IMR-90 (cell line): ENCODE data around the gene DGKH. TPM values are rescaled to one million over a fixed set of nuclear protein-coding genes. Genes with fewer than 3 reads are reported as not detected.

Experiments
- ATAC-seq: fragments of 200-7000 bp; cut with Tn5 transposase; 2 replicates; pipeline ENCODE4 v1.9.1; 2020; ENCODE audit warnings: low read depth, mild to moderate bottlenecking, moderate library complexity
- BruUV-seq: library from RNA; stranded (reverse); fragments of 400-500 nt; replicated peaks from 2 replicates; lab custom pipeline; 2021; lab: Mats Ljungman, UMichigan
- CTCF ChIA-PET: fragments of 300-600 bp; formaldehyde crosslinking; extraction: SDS; loops from one replicate; lab custom pipeline; 2021; ENCODE audit warnings: antibody characterized with exemption; lab: Yijun Ruan, JAX
- POLR2A ChIA-PET: fragments of 300-600 bp; sonication (Branson Sonifier 250); formaldehyde crosslinking; loops from one replicate; lab custom pipeline; 2022; ENCODE audit warnings: antibody characterized with exemption; ENCODE audit not compliant: unreplicated experiment; lab: Charles Lee
- DNase-seq: peaks from one replicate; pipeline ENCODE4 v3.0.0; 2013
- H2AFZ ChIP-seq: replicated peaks from 2 replicates; pipeline ENCODE3; 2013; ENCODE audit warnings: low read length, mild to moderate bottlenecking; ENCODE audit not compliant: poor library complexity
- H2AK5ac ChIP-seq: 2 replicates; pipeline ENCODE4 v1.6.1; 2013; ENCODE audit warnings: low read depth, low read length, inconsistent platforms
- H2AK9ac ChIP-seq: replicated peaks from 2 replicates; pipeline ENCODE3; 2013; ENCODE audit warnings: mild to moderate bottlenecking, low read depth, low read length, moderate library complexity; ENCODE audit not compliant: poor library complexity
- H2BK120ac ChIP-seq: 2 replicates; pipeline ENCODE4 v1.6.1; 2013; ENCODE audit warnings: low read depth, low read length, inconsistent platforms
- H2BK15ac ChIP-seq: 3 replicates; pipeline ENCODE4 v1.6.1; 2013; ENCODE audit warnings: low read depth, low read length, inconsistent platforms
- H2BK20ac ChIP-seq: 2 replicates; pipeline ENCODE4 v1.6.1; 2013; ENCODE audit warnings: low read depth, mild to moderate bottlenecking, inconsistent platforms, low read length, moderate library complexity
- H2BK5ac ChIP-seq: 2 replicates; pipeline ENCODE4 v1.6.1; 2013; ENCODE audit warnings: mild to moderate bottlenecking, low read depth, low read length, inconsistent platforms; ENCODE audit not compliant: poor library complexity, severe bottlenecking
- H3K14ac ChIP-seq: replicated peaks from 2 replicates; pipeline ENCODE4 v1.6.1; 2013; ENCODE audit warnings: low read depth, low read length, inconsistent platforms
- H3K18ac ChIP-seq: 2 replicates; pipeline ENCODE4 v1.6.1; 2013; ENCODE audit warnings: low read depth, low read length, control low read depth
- H3K23ac ChIP-seq: 2 replicates; pipeline ENCODE4 v1.6.1; 2013; ENCODE audit warnings: low read depth, low read length, inconsistent platforms
- H3K27ac ChIP-seq: 2 replicates; pipeline ENCODE4 v1.5.1; 2013; ENCODE audit warnings: mild to moderate bottlenecking, control low read depth, low read length; ENCODE audit not compliant: insufficient read depth
- H3K27me3 ChIP-seq: 2 replicates; pipeline ENCODE4 v1.6.1; 2013; ENCODE audit warnings: low read length; ENCODE audit not compliant: control insufficient read depth, insufficient read depth
- H3K36me3 ChIP-seq: 2 replicates; pipeline ENCODE4 v1.6.1; 2013; ENCODE audit warnings: low read length, mixed read lengths; ENCODE audit not compliant: control insufficient read depth, insufficient read depth
- H3K4ac ChIP-seq: 2 replicates; pipeline ENCODE4 v1.6.1; 2013; ENCODE audit warnings: low read depth, low read length, inconsistent platforms
- H3K4me1 ChIP-seq: 2 replicates; pipeline ENCODE4 v1.6.1; 2013; ENCODE audit warnings: low read length, mixed read lengths; ENCODE audit not compliant: control insufficient read depth, insufficient read depth
- H3K4me2 ChIP-seq: 2 replicates; pipeline ENCODE4 v1.6.1; 2013; ENCODE audit warnings: low read depth, mild to moderate bottlenecking, control low read depth, low read length, moderate library complexity
- H3K4me3 ChIP-seq: 2 replicates; pipeline ENCODE4 v1.5.1; 2013; ENCODE audit warnings: low read depth, mild to moderate bottlenecking, control low read depth, low read length, moderate library complexity; ENCODE audit not compliant: insufficient read depth
- H3K56ac ChIP-seq: 2 replicates; pipeline ENCODE4 v1.6.1; 2013; ENCODE audit warnings: low read length, inconsistent platforms; ENCODE audit not compliant: insufficient read depth; ENCODE audit errors: extremely low read depth
- H3K79me1 ChIP-seq, 2 experiments: 2 replicates each; pipeline ENCODE4 v1.6.1; 2013; ENCODE audit warnings: low read length in 2 of 2, inconsistent platforms in 1 of 2, low read depth in 1 of 2
- H3K9ac ChIP-seq: 2 replicates; pipeline ENCODE4 v1.6.1; 2013; ENCODE audit warnings: low read depth, low read length, control low read depth
- H3K9me1 ChIP-seq: 2 replicates; pipeline ENCODE4 v1.6.1; 2013; ENCODE audit warnings: low read length, inconsistent platforms; ENCODE audit not compliant: insufficient read depth
- H3K9me3 ChIP-seq: 2 replicates; pipeline ENCODE4 v1.6.1; 2013; ENCODE audit warnings: low read length; ENCODE audit not compliant: control insufficient read depth, insufficient read depth
- H4K20me1 ChIP-seq: 2 replicates; pipeline ENCODE4 v1.6.1; 2013; ENCODE audit warnings: low read length, inconsistent platforms; ENCODE audit not compliant: insufficient read depth
- H4K5ac ChIP-seq: 2 replicates; pipeline ENCODE4 v1.6.1; 2013; ENCODE audit warnings: mild to moderate bottlenecking, low read depth, low read length, control low read depth
- H4K8ac ChIP-seq, 2 experiments: 2 replicates each; pipeline ENCODE4 v1.6.1; 2013; ENCODE audit warnings: low read depth in 2 of 2, low read length in 2 of 2, control low read depth in 1 of 2, inconsistent platforms in 1 of 2
- H4K91ac ChIP-seq: 2 replicates; pipeline ENCODE4 v1.6.1; 2013; ENCODE audit warnings: low read depth, low read length, inconsistent platforms; ENCODE audit not compliant: insufficient read depth
- BHLHE40 ChIP-seq: fragments of 150-350 bp; IDR thresholded peaks from 2 replicates; pipeline ENCODE4 v1.6.1; 2016; ENCODE audit warnings: mild to moderate bottlenecking, low read depth, low read length
- CEBPB ChIP-seq: IDR thresholded peaks from 2 replicates; pipeline ENCODE4 v1.6.1; 2012; ENCODE audit warnings: low read depth, low read length, improper control_type of control experiment
- CHD1 ChIP-seq: IDR thresholded peaks from 2 replicates; pipeline ENCODE4 v1.6.1; 2012; ENCODE audit warnings: low read depth, low read length, improper control_type of control experiment
- FOS ChIP-seq: fragments of 150-350 bp; IDR thresholded peaks from 2 replicates; pipeline ENCODE4 v1.6.1; 2016; ENCODE audit warnings: low read depth, low read length
- MAFK ChIP-seq: IDR thresholded peaks from 2 replicates; pipeline ENCODE4 v1.6.1; 2012; ENCODE audit warnings: low read depth, low read length, improper control_type of control experiment
- MAZ ChIP-seq: IDR thresholded peaks from 2 replicates; pipeline ENCODE4 v1.6.1; 2012; ENCODE audit warnings: low read depth, mild to moderate bottlenecking, low read length, improper control_type of control experiment, moderate library complexity, borderline replicate concordance
- MXI1 ChIP-seq: IDR thresholded peaks from 2 replicates; pipeline ENCODE4 v1.6.1; 2012; ENCODE audit warnings: low read depth, mild to moderate bottlenecking, low read length, moderate library complexity, borderline replicate concordance
- NFE2L2 ChIP-seq: fragments of 150-350 bp; IDR thresholded peaks from 2 replicates; pipeline ENCODE4 v1.6.1; 2016; ENCODE audit warnings: low read depth, mild to moderate bottlenecking, low read length
- POLR2A ChIP-seq: IDR thresholded peaks from 2 replicates; pipeline ENCODE4 v1.6.1; 2012; ENCODE audit warnings: mild to moderate bottlenecking, low read depth, low read length
- RAD21 ChIP-seq: IDR thresholded peaks from 2 replicates; pipeline ENCODE4 v1.6.1; 2012; ENCODE audit warnings: low read length, improper control_type of control experiment
- RCOR1 ChIP-seq: IDR thresholded peaks from 2 replicates; pipeline ENCODE4 v1.6.1; 2012; ENCODE audit warnings: mild to moderate bottlenecking, low read length, improper control_type of control experiment; ENCODE audit not compliant: insufficient replicate concordance
- RFX5 ChIP-seq: IDR thresholded peaks from 2 replicates; pipeline ENCODE4 v1.8.0; 2012; ENCODE audit warnings: low read depth, mild to moderate bottlenecking, low read length, moderate library complexity
- SMC3 ChIP-seq: fragments of 150-350 bp; IDR thresholded peaks from 2 replicates; pipeline ENCODE4 v1.6.1; 2016; ENCODE audit warnings: low read depth, mild to moderate bottlenecking, antibody characterized with exemption, low read length, moderate library complexity
- WGBS, 2 experiments: methylation state at CpG; one replicate each; pipeline versions ENCODE4 v1.1.5 to v1.1.7; 2013; ENCODE audit warnings: missing lambda C conversion rate in 2 of 2; ENCODE audit not compliant: insufficient read length in 1 of 2; ENCODE audit errors: extremely low coverage in 2 of 2; 5-methylcytosine and 5-hydroxymethylcytosine counted together
- dilution Hi-C: fragments of 300-500 bp; cut with HindIII; formaldehyde crosslinking; loops from one replicate; pipeline ENCODE4 v1.14.3; 2018; ENCODE audit warnings: low sequenced_read_pairs; ENCODE audit not compliant: unreplicated experiment
- in situ Hi-C: fragments of 300-500 bp; cut with MboI; formaldehyde crosslinking; loops from 3 replicates; pipeline ENCODE4 v1.14.3; 2019; ENCODE audit warnings: low sequenced_read_pairs, inconsistent platforms, mixed read lengths
- intact Hi-C: fragments of 100-400 bp; cut with micrococcal nuclease; formaldehyde crosslinking; loops from 2 replicates; pipeline ENCODE4 v1.10.0; 2022
- polyA plus RNA-seq, 3 experiments: library from polyadenylated mRNA; depleted of rRNA; stranded (reverse); fragments of >200 nt; gene quantifications; 2 replicates each; pipeline ENCODE4 v1.2.3, GENCODE V29; 2012; ENCODE audit warnings: low replicate concordance in 1 of 3
- total RNA-seq: library from RNA; depleted of rRNA; stranded (reverse); fragments of >200 nt; gene quantifications from 2 replicates; pipeline ENCODE4 v1.2.3, GENCODE V29; 2012
- TF ChIP-seq, protein P1 (sequence below): fragments of 150-350 bp; IDR thresholded peaks from 2 replicates; pipeline ENCODE4 v1.6.1; 2017; ENCODE audit warnings: mild to moderate bottlenecking, antibody characterized with exemption, low read length, low read depth
- TF ChIP-seq, protein P2 (sequence below): fragments of 150-350 bp; IDR thresholded peaks from 2 replicates; pipeline ENCODE4 v1.6.1; 2016; ENCODE audit warnings: low read depth, mild to moderate bottlenecking, low read length, moderate library complexity, borderline replicate concordance
- TF ChIP-seq, protein P3 (sequence below): conservative IDR thresholded peaks from 2 replicates; pipeline ENCODE4 v1.5.1; 2012; ENCODE audit warnings: mild to moderate bottlenecking, low read depth, low read length, improper control_type of control experiment

DGKH gene
- total and polyA plus RNA-seq, 2 of the 4 experiments (the other 2 are of a cell fraction): 2.0 to 13.4 TPM

DNA sequence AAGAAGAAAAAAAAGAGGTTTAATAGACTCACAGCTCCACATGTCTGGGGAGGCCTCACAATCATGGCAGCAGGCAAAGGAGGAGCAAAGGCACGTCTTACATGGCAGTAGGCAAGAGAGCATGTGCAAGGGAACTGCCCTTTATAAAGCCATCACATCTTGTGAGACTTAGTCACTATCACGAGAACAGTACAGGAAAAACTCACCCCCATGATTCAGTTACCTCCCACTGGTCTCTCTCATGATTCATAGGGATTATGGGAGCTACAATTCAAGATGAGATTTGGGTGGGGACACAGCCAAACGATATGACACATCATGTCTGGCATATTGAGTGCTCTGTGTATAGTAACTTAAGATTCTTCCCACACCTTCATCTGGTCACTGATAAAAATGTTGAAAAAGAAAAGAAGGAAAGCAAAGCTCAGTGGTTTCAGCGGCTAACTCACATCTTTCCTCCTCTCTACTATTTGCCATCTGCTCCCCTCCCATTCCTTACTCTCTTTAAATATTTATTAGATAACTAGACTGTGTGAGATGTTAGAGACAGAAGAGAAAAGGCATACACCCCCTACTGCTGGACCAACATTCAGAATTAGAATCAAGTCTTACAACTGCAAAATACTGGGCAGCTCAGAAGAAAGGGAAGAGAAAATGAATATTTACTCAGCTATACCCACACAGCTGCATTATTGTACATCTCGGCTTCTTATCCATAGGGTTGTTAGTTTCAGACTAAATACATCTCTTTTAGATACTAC lies 163.4 kb downstream of the DGKH start:
- Histone ChIP-seq H2BK15ac (no peak overlapping the region), H3K9me3 (no peaks in the 10 kb centered on the region), H3K9ac (no peak overlapping the region), H3K14ac (no peak overlapping the region), H2AK9ac (no peak overlapping the region), H2BK120ac (no peak overlapping the region), H4K91ac (no peak overlapping the region), H3K4ac (no peak overlapping the region), H3K4me2 (no peak overlapping the region), H2AK5ac (no peak overlapping the region; the same call in 1 of the 2 replicates), H4K8ac (no peak overlapping the region), H4K20me1 (no peaks in the 10 kb centered on the region), H3K27me3 (no peaks in the 10 kb centered on the region), H3K4me1 (no peaks in the 10 kb centered on the region), H3K36me3 (peaks cover 14% of the 10 kb centered on the region), H3K9me1 (no peaks in the 10 kb centered on the region), H3K79me1 (no peaks in the 10 kb centered on the region), H2BK5ac (no peak overlapping the region), H4K5ac (no peak overlapping the region), H3K27ac (no peak overlapping the region), H3K18ac (no peak overlapping the region), H3K56ac (no peak overlapping the region), H3K4me3 (no peak overlapping the region), H2BK20ac (no peak overlapping the region), H3K23ac (no peak overlapping the region), H2AFZ (no peak overlapping the region)
- no peak for TF ChIP-seq MAFK
- no peak for TF ChIP-seq MAZ
- no peak for TF ChIP-seq MXI1
- TF ChIP-seq, protein P1, sequence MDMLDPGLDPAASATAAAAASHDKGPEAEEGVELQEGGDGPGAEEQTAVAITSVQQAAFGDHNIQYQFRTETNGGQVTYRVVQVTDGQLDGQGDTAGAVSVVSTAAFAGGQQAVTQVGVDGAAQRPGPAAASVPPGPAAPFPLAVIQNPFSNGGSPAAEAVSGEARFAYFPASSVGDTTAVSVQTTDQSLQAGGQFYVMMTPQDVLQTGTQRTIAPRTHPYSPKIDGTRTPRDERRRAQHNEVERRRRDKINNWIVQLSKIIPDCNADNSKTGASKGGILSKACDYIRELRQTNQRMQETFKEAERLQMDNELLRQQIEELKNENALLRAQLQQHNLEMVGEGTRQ: no peak
- no peak for TF ChIP-seq RFX5
- TF ChIP-seq CHD1: no peak
- TF ChIP-seq RCOR1: no peak
- TF ChIP-seq SMC3: no peak
- TF ChIP-seq FOS: no peak
- TF ChIP-seq NFE2L2: no peak
- no peak for TF ChIP-seq CEBPB
- TF ChIP-seq BHLHE40: no peak
- no peak for TF ChIP-seq RAD21
- TF ChIP-seq, protein P2, sequence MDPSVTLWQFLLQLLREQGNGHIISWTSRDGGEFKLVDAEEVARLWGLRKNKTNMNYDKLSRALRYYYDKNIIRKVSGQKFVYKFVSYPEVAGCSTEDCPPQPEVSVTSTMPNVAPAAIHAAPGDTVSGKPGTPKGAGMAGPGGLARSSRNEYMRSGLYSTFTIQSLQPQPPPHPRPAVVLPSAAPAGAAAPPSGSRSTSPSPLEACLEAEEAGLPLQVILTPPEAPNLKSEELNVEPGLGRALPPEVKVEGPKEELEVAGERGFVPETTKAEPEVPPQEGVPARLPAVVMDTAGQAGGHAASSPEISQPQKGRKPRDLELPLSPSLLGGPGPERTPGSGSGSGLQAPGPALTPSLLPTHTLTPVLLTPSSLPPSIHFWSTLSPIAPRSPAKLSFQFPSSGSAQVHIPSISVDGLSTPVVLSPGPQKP: no peak
- TF ChIP-seq, protein P3, sequence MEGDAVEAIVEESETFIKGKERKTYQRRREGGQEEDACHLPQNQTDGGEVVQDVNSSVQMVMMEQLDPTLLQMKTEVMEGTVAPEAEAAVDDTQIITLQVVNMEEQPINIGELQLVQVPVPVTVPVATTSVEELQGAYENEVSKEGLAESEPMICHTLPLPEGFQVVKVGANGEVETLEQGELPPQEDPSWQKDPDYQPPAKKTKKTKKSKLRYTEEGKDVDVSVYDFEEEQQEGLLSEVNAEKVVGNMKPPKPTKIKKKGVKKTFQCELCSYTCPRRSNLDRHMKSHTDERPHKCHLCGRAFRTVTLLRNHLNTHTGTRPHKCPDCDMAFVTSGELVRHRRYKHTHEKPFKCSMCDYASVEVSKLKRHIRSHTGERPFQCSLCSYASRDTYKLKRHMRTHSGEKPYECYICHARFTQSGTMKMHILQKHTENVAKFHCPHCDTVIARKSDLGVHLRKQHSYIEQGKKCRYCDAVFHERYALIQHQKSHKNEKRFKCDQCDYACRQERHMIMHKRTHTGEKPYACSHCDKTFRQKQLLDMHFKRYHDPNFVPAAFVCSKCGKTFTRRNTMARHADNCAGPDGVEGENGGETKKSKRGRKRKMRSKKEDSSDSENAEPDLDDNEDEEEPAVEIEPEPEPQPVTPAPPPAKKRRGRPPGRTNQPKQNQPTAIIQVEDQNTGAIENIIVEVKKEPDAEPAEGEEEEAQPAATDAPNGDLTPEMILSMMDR: no peak
- no peak for TF ChIP-seq POLR2A
- ATAC-seq (no peak), DNase-seq (peak; percentile 64)
- no CpG with 5 or more reads among the region's 5 CpGs for WGBS, 2 experiments
- ChIA-PET POLR2A (no interaction called here), CTCF (no interaction called here)
- BruUV-seq: no TSS peak
- in situ Hi-C loops: no loop called here
- intact Hi-C loops: loop anchor here (10.0 kb wide), 1 partner anchor 167 kb away; the partner anchor contains the start of gene DGKH
- dilution Hi-C loops: no loop called here
